ENCODE results near the gene ERMP1.
"Not testable (repeated sequence)": the region's sequence is repeated elsewhere in the genome, so short reads cannot be mapped to it uniquely, and the experiment has no call there.

ERMP1 gene, protein sequence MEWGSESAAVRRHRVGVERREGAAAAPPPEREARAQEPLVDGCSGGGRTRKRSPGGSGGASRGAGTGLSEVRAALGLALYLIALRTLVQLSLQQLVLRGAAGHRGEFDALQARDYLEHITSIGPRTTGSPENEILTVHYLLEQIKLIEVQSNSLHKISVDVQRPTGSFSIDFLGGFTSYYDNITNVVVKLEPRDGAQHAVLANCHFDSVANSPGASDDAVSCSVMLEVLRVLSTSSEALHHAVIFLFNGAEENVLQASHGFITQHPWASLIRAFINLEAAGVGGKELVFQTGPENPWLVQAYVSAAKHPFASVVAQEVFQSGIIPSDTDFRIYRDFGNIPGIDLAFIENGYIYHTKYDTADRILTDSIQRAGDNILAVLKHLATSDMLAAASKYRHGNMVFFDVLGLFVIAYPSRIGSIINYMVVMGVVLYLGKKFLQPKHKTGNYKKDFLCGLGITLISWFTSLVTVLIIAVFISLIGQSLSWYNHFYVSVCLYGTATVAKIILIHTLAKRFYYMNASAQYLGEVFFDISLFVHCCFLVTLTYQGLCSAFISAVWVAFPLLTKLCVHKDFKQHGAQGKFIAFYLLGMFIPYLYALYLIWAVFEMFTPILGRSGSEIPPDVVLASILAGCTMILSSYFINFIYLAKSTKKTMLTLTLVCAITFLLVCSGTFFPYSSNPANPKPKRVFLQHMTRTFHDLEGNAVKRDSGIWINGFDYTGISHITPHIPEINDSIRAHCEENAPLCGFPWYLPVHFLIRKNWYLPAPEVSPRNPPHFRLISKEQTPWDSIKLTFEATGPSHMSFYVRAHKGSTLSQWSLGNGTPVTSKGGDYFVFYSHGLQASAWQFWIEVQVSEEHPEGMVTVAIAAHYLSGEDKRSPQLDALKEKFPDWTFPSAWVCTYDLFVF

GRCh38 chr9:5832538-5833529 is at the start of gene ERMP1:
TSS of gene ERMP1 (minus strand) at chr9:5833117. CDS start at chr9:5833027, 90 bp downstream.
- peak; percentile 67 for DNase-seq (ENCODE audit: low read depth)

- not testable (repeated sequence) for DNase-seq (ENCODE audit: low read depth)
Observed at GRCh38 chr9:5882244-5883012, 49.5 kb upstream of the ERMP1 start.

DNA sequence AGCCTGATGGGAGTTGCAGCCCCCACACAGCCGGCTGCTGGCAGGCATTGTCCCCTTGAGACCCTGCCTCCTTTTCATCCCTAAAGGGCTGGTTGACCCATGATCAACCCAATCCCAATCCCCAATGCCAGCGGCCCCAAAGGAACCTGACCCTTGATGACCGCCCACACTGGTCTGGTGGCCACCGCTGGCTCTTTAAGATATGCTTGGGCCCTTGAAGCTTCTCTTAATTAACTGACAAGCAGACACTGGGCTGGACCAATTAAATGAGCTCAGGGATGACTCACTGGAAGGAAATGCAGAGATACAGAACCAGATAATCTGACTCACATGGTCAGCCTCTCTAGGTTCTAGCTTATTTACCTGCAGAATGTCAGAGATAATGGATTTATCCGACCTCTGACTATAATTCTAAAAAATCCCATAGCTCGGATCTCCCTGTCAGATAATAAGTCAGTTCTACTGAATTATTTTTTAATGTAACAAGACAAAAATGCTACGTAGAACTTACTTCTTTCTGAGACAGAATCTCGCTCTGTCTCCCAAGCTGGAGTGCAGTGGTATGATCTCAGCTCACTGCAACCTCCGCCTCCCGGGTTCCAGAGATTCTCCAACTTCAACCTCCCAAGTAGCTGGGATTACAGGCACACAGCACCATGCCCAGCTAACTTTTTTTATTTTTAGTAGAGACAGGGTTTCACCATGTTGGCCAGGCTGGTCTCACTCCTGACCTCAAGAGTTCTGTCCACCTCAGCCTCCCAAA is 46.7 kb upstream of the ERMP1 start:
- DNase-seq (ENCODE audit: low read depth), result peak; percentile 35

DNA sequence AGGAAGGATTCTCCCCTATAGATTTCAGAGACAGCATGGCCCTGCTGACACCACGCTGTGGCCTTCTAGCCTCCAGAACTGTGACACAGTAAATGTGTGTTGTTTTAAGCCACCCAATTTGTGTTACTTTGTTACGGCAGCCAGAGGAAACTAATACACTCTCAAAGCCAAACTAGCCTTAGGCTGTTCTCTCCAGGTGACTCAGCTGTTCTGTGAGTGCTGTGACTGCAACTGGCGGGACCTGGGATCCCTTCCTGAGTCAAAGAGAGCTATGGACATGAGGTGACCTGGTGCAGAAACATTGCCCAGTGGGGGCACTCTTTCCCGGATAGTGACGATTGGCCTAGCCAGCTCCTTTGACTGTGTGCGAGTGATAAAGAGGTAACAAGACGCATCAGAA is 43.8 kb upstream of the ERMP1 start:
- no peak for DNase-seq (ENCODE audit: low read depth)

GRCh38 chr9:5876026-5876425 is 43.1 kb upstream of the ERMP1 start:
- no peak for DNase-seq (ENCODE audit: low read depth)

GRCh38 chr9:5874048-5874447 is 41.1 kb upstream of the ERMP1 start:
- DNase-seq (ENCODE audit: low read depth), result no peak

DNA sequence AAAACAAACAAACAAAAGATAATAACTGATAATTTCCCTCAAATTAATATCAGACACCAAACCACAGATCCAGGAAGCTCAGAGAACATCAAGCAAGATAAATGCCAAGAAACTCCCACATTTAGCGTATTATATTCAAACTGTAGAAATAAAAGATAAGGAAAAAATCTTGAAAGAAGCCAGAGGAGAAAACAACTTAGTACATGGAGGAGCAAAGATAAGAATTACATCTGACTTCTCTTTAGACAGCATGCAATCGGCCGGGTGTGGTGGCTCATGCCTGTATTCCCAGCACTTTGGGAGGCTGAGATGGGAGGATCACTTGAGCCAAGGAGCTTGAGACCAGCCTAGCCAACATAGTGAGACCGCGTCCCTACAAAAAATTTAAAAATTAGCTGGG is 40.5 kb upstream of the ERMP1 start:
- DNase-seq (ENCODE audit: low read depth), result no peak

GRCh38 chr9:5872511-5872910 is 39.6 kb upstream of the ERMP1 start:
- no peak for DNase-seq (ENCODE audit: low read depth)

DNA sequence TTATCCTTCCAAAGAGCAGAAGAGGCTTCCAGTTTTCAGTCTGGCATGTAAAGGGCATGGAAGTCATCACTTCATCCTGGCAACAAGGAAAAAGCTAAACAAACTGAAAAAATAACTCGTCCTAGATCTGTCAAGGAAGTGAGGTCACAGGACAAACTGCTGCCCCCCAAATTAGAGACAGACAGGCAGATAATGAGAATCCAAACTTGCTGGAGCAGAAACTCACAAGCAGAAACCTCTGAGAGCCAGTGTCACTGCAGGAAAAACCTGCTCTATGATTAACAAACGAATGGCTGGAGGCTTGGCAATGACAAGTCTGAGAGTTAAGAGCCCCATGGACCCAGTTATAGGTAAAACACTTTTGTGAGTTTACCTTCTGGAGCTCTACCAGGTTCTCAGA is 38.9 kb upstream of the ERMP1 start:
- no peak for DNase-seq (ENCODE audit: low read depth)

DNA sequence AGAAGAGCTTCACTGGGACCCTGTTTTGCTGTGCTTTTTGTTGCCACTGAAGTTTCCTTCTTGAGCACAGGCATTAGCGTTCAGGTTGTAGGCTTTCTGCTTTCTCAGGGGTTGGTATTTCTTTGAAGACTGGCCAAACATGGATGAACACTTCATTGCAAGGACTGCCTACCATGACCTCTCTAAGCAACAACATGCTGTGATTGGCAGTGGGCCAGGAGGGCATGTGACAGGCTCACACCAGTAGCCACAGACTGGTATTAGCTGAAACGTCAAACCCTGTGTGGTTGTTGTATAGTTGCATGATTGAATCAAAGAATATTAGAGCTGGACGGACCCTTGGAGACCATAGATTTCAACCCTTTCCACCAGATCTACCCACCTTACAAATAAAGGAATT is 37.8 kb upstream of the ERMP1 start:
- DNase-seq (ENCODE audit: low read depth), result no peak

DNA sequence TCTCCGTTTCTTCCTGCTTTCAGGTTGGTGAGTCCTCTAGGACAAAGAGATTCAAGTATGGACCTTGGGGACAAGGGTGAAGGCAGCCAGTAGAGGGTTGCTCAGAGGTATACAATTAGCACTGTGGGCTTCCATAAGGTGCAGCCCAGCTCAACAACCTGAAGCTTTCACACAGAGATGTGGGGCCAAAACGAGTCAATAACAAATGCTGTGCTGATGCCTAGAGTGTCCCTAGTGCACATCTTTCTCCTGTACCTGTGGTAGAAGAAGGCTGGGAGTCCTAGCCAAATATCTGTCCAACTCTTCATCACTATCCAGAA is 37.1 kb upstream of the ERMP1 start:
- no peak for DNase-seq (ENCODE audit: low read depth)

GRCh38 chr9:5869315-5870019 is 36.5 kb upstream of the ERMP1 start:
- DNase-seq (ENCODE audit: low read depth), result no peak

DNA sequence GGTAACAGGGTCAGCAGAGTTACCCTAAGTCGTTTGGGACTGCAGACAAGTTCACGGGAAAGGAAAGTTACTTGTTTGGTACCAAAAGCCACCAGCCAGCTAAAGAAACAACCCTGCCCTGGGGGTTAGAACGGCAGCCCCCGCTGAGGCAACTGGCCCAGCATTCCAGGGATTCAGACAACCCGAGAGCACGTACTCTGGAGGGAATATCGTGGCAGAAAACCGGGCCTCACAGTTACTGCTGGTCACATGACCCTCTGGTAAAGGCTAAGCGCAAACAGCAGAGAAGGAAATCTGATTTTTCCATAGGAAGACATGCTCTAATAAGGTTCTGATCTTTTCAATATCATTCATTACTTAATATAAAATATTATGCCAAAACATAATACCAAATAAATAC is 35.3 kb upstream of the ERMP1 start:
- DNase-seq (ENCODE audit: low read depth), result no peak

DNA sequence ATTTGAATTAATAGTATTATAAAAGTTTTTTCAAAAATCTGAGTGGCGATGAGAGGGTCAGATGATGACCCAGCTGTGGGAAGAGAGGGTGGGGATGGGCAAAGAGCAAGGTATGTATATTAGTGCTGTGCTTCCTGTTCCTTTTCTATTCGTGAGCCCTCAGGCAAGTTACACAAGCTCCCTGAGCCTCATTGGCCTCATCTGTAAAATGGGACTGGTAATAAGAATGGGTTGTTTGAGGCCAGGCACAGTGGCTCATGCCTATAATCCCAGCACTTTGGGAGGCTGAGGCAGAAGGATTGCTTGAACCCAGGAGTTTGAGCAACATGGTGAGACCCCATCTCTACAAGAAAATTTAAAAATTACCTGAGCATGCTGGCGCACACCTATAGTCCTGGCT is 33.8 kb upstream of the ERMP1 start:
- DNase-seq (ENCODE audit: low read depth), result no peak

GRCh38 chr9:5866272-5866671 is 33.4 kb upstream of the ERMP1 start:
- DNase-seq (ENCODE audit: low read depth), result no peak

DNA sequence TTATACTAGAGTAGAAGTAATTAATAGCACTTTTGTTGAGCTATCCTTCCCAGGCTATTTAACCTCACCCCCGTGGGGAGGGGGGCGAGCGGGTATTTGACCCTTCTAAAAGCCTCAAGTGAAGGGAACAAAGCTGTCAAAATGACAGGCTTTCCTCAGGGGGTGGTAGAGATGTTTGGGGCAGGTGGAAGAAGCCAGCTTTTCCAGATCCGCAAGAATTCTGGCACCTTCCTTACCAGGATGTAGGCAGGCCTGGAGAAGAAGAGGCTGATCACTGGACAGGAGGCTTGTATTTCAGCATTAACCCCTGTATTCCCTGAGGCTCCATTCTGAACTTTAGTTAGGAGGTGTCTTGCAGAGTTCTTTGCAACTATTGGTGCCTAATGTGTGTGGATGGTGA is 31.5 kb upstream of the ERMP1 start:
- DNase-seq (ENCODE audit: low read depth), result no peak

DNA sequence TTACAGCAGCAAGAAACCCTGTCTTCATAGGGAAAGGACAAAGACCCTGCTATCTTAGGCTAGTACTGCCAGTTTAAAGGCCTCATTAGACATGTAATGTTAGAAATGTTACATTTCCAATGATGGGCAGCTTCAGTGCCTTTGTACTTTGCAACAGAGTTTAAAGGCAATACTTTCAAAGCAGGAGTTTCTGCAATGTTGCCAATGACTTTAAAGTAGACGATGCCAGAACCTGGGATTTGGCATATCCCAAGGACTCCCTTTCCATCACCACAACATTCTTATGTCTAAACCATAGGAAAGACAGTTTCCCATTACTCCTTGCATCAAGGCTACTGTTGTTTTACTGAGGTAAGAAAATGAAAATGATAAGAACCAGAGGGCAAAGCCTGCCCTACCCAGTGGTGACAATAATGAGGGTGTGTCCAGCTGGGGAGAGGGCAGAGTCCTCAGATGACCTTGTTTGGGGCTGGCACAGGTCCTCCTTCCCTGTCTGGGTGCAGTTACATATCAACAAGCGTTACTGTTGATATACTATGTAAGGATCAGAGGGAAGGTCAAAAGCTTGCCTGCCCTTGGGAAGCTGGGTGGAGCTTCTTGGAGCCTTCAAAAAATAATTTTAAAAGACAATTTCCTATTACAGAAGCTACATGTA is 30.3 kb upstream of the ERMP1 start:
- no peak for DNase-seq (ENCODE audit: low read depth)

GRCh38 chr9:5858833-5859232 is 25.9 kb upstream of the ERMP1 start:
- no peak for DNase-seq (ENCODE audit: low read depth)

GRCh38 chr9:5857928-5858327 is 25.0 kb upstream of the ERMP1 start:
- DNase-seq (ENCODE audit: low read depth), result no peak

All from fibroblast of the conjunctiva (primary cell).